Prostate gland (tissue), 2 donors: ENCODE measurements around the gene TCERG1L. TPM values are rescaled to one million over a fixed set of nuclear protein-coding genes. Genes with fewer than 3 reads are reported as not detected.

Source experiments
- DNase-seq: peaks from one replicate; pipeline ENCODE4 v3.0.0-alpha.2; 2019; ENCODE audit warnings: low spot score
- H3K27ac ChIP-seq, 2 donors: fragments of 200-600 bp; sonication (generic); 2 replicates each; pipeline ENCODE4 v1.5.1; 2017 to 2019
- H3K27me3 ChIP-seq: fragments of 200-600 bp; sonication (generic); replicated peaks from 2 replicates; pipeline ENCODE4 v1.5.1; 2019; ENCODE audit not compliant: insufficient read depth
- H3K36me3 ChIP-seq, 2 donors: fragments of 200-600 bp; sonication (generic); 1 replicate in 1 of 2; 2 replicates in 1 of 2; pipeline versions ENCODE4 v1.5.1 to v1.8.1; 2017 to 2019
- H3K4me1 ChIP-seq: fragments of 200-600 bp; sonication (generic); replicated peaks from 2 replicates; pipeline ENCODE4 v1.5.1; 2019
- H3K4me3 ChIP-seq, 2 donors: fragments of 200-600 bp; sonication (generic); 2 replicates each; pipeline ENCODE4 v1.5.1; 2017 to 2019
- H3K9me3 ChIP-seq: fragments of 200-600 bp; sonication (generic); 2 replicates; pipeline ENCODE4 v1.5.1; 2017
- CTCF ChIP-seq, 4 experiments: fragments of 200-600 bp in 2 of 4; fragments of 450-650 bp in 2 of 4; sonication (generic) in 2 of 4; IDR thresholded peaks; 1 replicate in 3 of 4; 2 replicates in 1 of 4; pipeline ENCODE4 v1.5.1; 2016 to 2019; ENCODE audit warnings: antibody characterized with exemption in 4 of 4, mild to moderate bottlenecking in 2 of 4, moderate library complexity in 2 of 4
- POLR2A ChIP-seq: fragments of 450-650 bp; IDR thresholded peaks from one replicate; pipeline ENCODE4 v1.6.1; 2016; ENCODE audit warnings: antibody characterized with exemption, mild to moderate bottlenecking
- POLR2AphosphoS5 ChIP-seq: sonication (generic); formaldehyde crosslinking; IDR thresholded peaks from one replicate; pipeline ENCODE4 v1.6.1; 2017; ENCODE audit warnings: antibody characterized with exemption
- WGBS: methylation state at CpG from one replicate; pipeline ENCODE4 v1.1.5; 2018; 5-methylcytosine and 5-hydroxymethylcytosine counted together
- intact Hi-C: fragments of 100-400 bp; cut with DNase I; formaldehyde crosslinking; loops from one replicate; pipeline ENCODE4 v1.14.2; 2022
- total RNA-seq, 2 donors: library from RNA; depleted of rRNA; stranded (reverse); fragments of >200 nt; gene quantifications; one replicate each; pipeline ENCODE4 v1.1.0, GENCODE V29; 2016

The TCERG1L gene
- total RNA-seq, 2 donors from 2014 or later = 0.23 to 4.0 TPM

- Histone ChIP-seq H3K4me3 (no peak overlapping the region), H3K4me1 (no peaks in the 10 kb centered on the region), H3K9me3 (no peaks in the 10 kb centered on the region), H3K36me3 (no peaks in the 10 kb centered on the region), H3K27ac (no peak overlapping the region), H3K27me3 (no peaks in the 10 kb centered on the region)
- no peak for DNase-seq
- no peak for TF ChIP-seq POLR2AphosphoS5
- no peak for TF ChIP-seq POLR2A
- TF ChIP-seq CTCF (IDR thresholded peaks at IDR 0.05) = no peak
- WGBS = 66% methylated on average over 25 of the region's 25 CpGs
- intact Hi-C loops = no loop called here
Measured at GRCh38 chr10:131131726-131132591, 179.6 kb downstream of the TCERG1L start.

GRCh38 chr10:131130025-131130424, 181.5 kb downstream of the TCERG1L start:
- no peak overlapping the region for H3K4me3 ChIP-seq
- no peaks in the 10 kb centered on the region for H3K36me3 ChIP-seq
- H3K9me3 ChIP-seq = no peaks in the 10 kb centered on the region
- H3K27ac ChIP-seq = no peak overlapping the region
- WGBS = 95% methylated on average over 7 of the region's 7 CpGs
- no peaks in the 10 kb centered on the region for H3K4me1 ChIP-seq
- TF ChIP-seq CTCF (IDR thresholded peaks at IDR 0.05) = no peak
- TF ChIP-seq POLR2AphosphoS5 = no peak
- TF ChIP-seq POLR2A = no peak
- no peaks in the 10 kb centered on the region for H3K27me3 ChIP-seq
- no peak for DNase-seq
- intact Hi-C loops = no loop called here

GRCh38 chr10:131129544-131129943, 182.0 kb downstream of the TCERG1L start:
- TF ChIP-seq POLR2AphosphoS5 (no peak), POLR2A (no peak), CTCF (IDR thresholded peaks at IDR 0.05) (no peak)
- Histone ChIP-seq H3K4me1 (no peaks in the 10 kb centered on the region), H3K27me3 (no peaks in the 10 kb centered on the region), H3K36me3 (no peaks in the 10 kb centered on the region), H3K9me3 (no peaks in the 10 kb centered on the region), H3K27ac (no peak overlapping the region), H3K4me3 (no peak overlapping the region)
- 77% methylated on average over 6 of the region's 6 CpGs for WGBS
- intact Hi-C loops = no loop called here
- DNase-seq = no peak

- intact Hi-C loops = no loop called here
Measured at GRCh38 chr10:131128731-131129130, 182.8 kb downstream of the TCERG1L start.

More at GRCh38 chr10:131128731-131129130, 182.8 kb downstream of the TCERG1L start:
- TF ChIP-seq CTCF (IDR thresholded peaks at IDR 0.05) (no peak), POLR2AphosphoS5 (no peak), POLR2A (no peak)
- no peaks in the 10 kb centered on the region for H3K36me3 ChIP-seq
- H3K4me3 ChIP-seq = no peak overlapping the region
- DNase-seq = no peak
- no peaks in the 10 kb centered on the region for H3K4me1 ChIP-seq
- H3K27ac ChIP-seq = no peak overlapping the region
- H3K9me3 ChIP-seq = no peaks in the 10 kb centered on the region
- no peaks in the 10 kb centered on the region for H3K27me3 ChIP-seq
- 83% methylated on average over 8 of the region's 8 CpGs for WGBS
